K562 (cell line): ENCODE results near the gene BCR. TPM values are rescaled to one million over a fixed set of nuclear protein-coding genes. Genes with fewer than 3 reads are reported as not detected.

Source experiments
- ATAC-seq: fragments of 200-7000 bp; cut with Tn5 transposase; 3 replicates; pipeline ENCODE4 v1.9.1; 2020; ENCODE audit warnings: moderate library complexity
- BruUV-seq: library from RNA; stranded (reverse); fragments of 400-500 nt; replicated peaks from 2 replicates; lab custom pipeline; 2021; lab: Mats Ljungman, UMichigan
- CTCF ChIA-PET: fragments of 300-600 bp; formaldehyde crosslinking; extraction: SDS; loops from one replicate; lab custom pipeline; 2021; ENCODE audit warnings: low intra/inter-chr PET ratio; lab: Yijun Ruan, JAX
- POLR2A ChIA-PET: fragments of 300-600, 350-650 bp; sonication (Branson Sonifier 250); formaldehyde crosslinking; extraction: SDS; loops from one replicate; lab custom pipeline; 2021; ENCODE audit warnings: antibody characterized with exemption, inconsistent platforms; lab: Yijun Ruan, JAX
- DNase-seq, 4 experiments: peaks; one replicate each; pipeline versions ENCODE4 v3.0.0 to v3.0.0-alpha.2; 2011 to 2018; ENCODE audit warnings: low spot score in 3 of 4, mixed read lengths in 3 of 4; ENCODE audit errors: extremely low read depth in 1 of 4
- FAIRE-seq: peaks from 2 replicates; lab custom pipeline; 2011; peaks lifted over from hg19 to GRCh38; lab: Jason Lieb, UNC
- H2AFZ ChIP-seq: 2 replicates; pipeline ENCODE4 v1.6.0; 2011; ENCODE audit warnings: low read depth, low read length, control low read depth, inconsistent platforms
- H3K27ac ChIP-seq: fragments of 200-600 bp; 3 replicates; pipeline ENCODE4 v1.8.0; 2011; ENCODE audit warnings: low read depth, mild to moderate bottlenecking, control low read depth, inconsistent platforms, low read length, moderate library complexity, mixed read lengths; ENCODE audit errors: extremely low read depth
- H3K27me3 ChIP-seq, 2 experiments: fragments of 300-600 bp in 1 of 2; 2 replicates in 1 of 2; 3 replicates in 1 of 2; pipeline versions ENCODE4 v1.6.0 to v1.8.0; 2011; ENCODE audit warnings: inconsistent platforms in 2 of 2, low read length in 2 of 2, mild to moderate bottlenecking in 1 of 2, mixed read lengths in 1 of 2, moderate library complexity in 1 of 2; ENCODE audit not compliant: control insufficient read depth in 2 of 2, insufficient read depth in 2 of 2
- H3K36me3 ChIP-seq: fragments of 300-600 bp; 3 replicates; pipeline ENCODE4 v1.8.0; 2011; ENCODE audit warnings: mild to moderate bottlenecking, low read length, inconsistent platforms; ENCODE audit not compliant: control insufficient read depth, insufficient read depth
- H3K4me1 ChIP-seq, 2 experiments: fragments of 200-600 bp in 1 of 2; replicated peaks in 1 of 2; 2 replicates in 1 of 2; 3 replicates in 1 of 2; pipeline versions ENCODE4 v1.5.1 to v1.8.0; 2011; ENCODE audit warnings: inconsistent platforms in 2 of 2, low read length in 2 of 2, mild to moderate bottlenecking in 1 of 2, mixed read lengths in 1 of 2, moderate library complexity in 1 of 2; ENCODE audit not compliant: control insufficient read depth in 2 of 2, insufficient read depth in 2 of 2
- H3K4me2 ChIP-seq: 2 replicates; pipeline ENCODE4 v1.6.1; 2011; ENCODE audit warnings: low read length, control low read depth, inconsistent platforms, mixed read lengths; ENCODE audit not compliant: insufficient read depth
- H3K4me3 ChIP-seq: fragments of 200-600 bp; sonication (generic), shearing (Covaris generic); 2 replicates; pipeline ENCODE4 v1.5.1; 2016; ENCODE audit warnings: control low read depth, inconsistent platforms
- H3K79me2 ChIP-seq: fragments of 200-600 bp; 3 replicates; pipeline ENCODE4 v1.8.0; 2011; ENCODE audit warnings: low read length, inconsistent platforms; ENCODE audit not compliant: control insufficient read depth, insufficient read depth
- H3K9ac ChIP-seq, 2 experiments: 2 replicates each; pipeline versions ENCODE4 v1.6.0 to v1.6.1; 2011; ENCODE audit warnings: low read depth in 2 of 2, low read length in 2 of 2, control low read depth in 1 of 2, inconsistent platforms in 1 of 2, mild to moderate bottlenecking in 1 of 2, mixed read lengths in 1 of 2; ENCODE audit not compliant: insufficient read depth in 1 of 2
- H3K9me1 ChIP-seq: one replicate; pipeline ENCODE4 v1.6.0; 2011; ENCODE audit warnings: inconsistent platforms, mild to moderate bottlenecking, low read length, moderate library complexity; ENCODE audit not compliant: control insufficient read depth, insufficient read depth
- H3K9me3 ChIP-seq: replicated peaks from 2 replicates; pipeline ENCODE4 v1.5.1; 2011; ENCODE audit warnings: low read depth, low read length, inconsistent platforms; ENCODE audit not compliant: control insufficient read depth, insufficient read depth
- H4K20me1 ChIP-seq: replicated peaks from 2 replicates; pipeline ENCODE4 v1.6.1; 2011; ENCODE audit warnings: low read length, inconsistent platforms, mixed read lengths; ENCODE audit not compliant: control insufficient read depth, insufficient read depth
- CTCF ChIP-seq, 3 experiments: IDR thresholded peaks in 2 of 3; conservative IDR thresholded peaks in 1 of 3; 2 replicates each; pipeline ENCODE4 v1.5.1; 2011 to 2012; ENCODE audit warnings: low read length in 3 of 3, mild to moderate bottlenecking in 3 of 3, control low read depth in 2 of 3, improper control_type of control experiment in 1 of 3, inconsistent platforms in 1 of 3, low read depth in 1 of 3, mixed read lengths in 1 of 3, moderate library complexity in 1 of 3; ENCODE audit not compliant: insufficient read depth in 2 of 3
- GABPB2 ChIP-seq: fragments of 250-450 bp; sonication (Bioruptor Pico); conservative IDR thresholded peaks from 2 replicates; pipeline ENCODE4 v1.5.1; 2021; ENCODE audit warnings: mild to moderate bottlenecking
- NFE2L1 ChIP-seq: fragments of 450-650 bp; IDR thresholded peaks from 2 replicates; pipeline ENCODE4 v1.6.1; 2016; ENCODE audit warnings: missing genetic modification characterization, low read depth, mild to moderate bottlenecking, missing compliant biosample characterization, moderate library complexity, borderline replicate concordance
- RAD21 ChIP-seq, 2 experiments: fragments of 250-450 bp in 1 of 2; fragments of 450-650 bp in 1 of 2; sonication (Bioruptor Pico) in 1 of 2; formaldehyde crosslinking in 1 of 2; IDR thresholded peaks in 1 of 2; conservative IDR thresholded peaks in 1 of 2; 2 replicates each; pipeline versions ENCODE4 v1.4.0 to v1.8.0; 2020 to 2022; ENCODE audit warnings: mild to moderate bottlenecking in 2 of 2, moderate library complexity in 1 of 2
- SIN3A ChIP-seq, 2 experiments: fragments of 150-350 bp in 1 of 2; IDR thresholded peaks; 2 replicates each; pipeline ENCODE4 v1.6.1; 2011 to 2016; ENCODE audit warnings: borderline replicate concordance in 2 of 2, low read depth in 2 of 2, low read length in 2 of 2, mild to moderate bottlenecking in 2 of 2, moderate library complexity in 2 of 2; ENCODE audit not compliant: control insufficient read depth in 1 of 2
- SMC3 ChIP-seq: conservative IDR thresholded peaks from 2 replicates; pipeline ENCODE4 v1.6.1; 2011; ENCODE audit warnings: low read depth, low read length, improper control_type of control experiment; ENCODE audit not compliant: insufficient read depth
- THRB ChIP-seq: fragments of 450-650 bp; formaldehyde crosslinking; conservative IDR thresholded peaks from 2 replicates; pipeline ENCODE4 v1.4.0; 2022; ENCODE audit warnings: mild to moderate bottlenecking, missing genetic modification characterization
- U2AF1 ChIP-seq: fragments of 200-400 bp; formaldehyde crosslinking; optimal IDR thresholded peaks from 2 replicates; pipeline ENCODE3; 2017; ENCODE audit warnings: mild to moderate bottlenecking, low read depth, low read length, moderate library complexity
- ZFPM2 ChIP-seq: fragments of 250-450 bp; sonication (Bioruptor Pico); IDR thresholded peaks from 2 replicates; pipeline ENCODE4 v1.5.1; 2022; ENCODE audit warnings: mild to moderate bottlenecking
- ZKSCAN8 ChIP-seq: fragments of 200-800 bp; sonication (Bioruptor generic); IDR thresholded peaks from 2 replicates; pipeline ENCODE4 v1.6.1; 2016; ENCODE audit warnings: missing genetic modification characterization, missing compliant biosample characterization
- ZMIZ1 ChIP-seq, 2 experiments: fragments of 150-350 bp in 1 of 2; IDR thresholded peaks; 2 replicates each; pipeline ENCODE4 v1.6.1; 2012 to 2016; ENCODE audit warnings: low read depth in 2 of 2, low read length in 2 of 2, mild to moderate bottlenecking in 1 of 2, moderate library complexity in 1 of 2
- ZNF354B ChIP-seq: fragments of 250-450 bp; sonication (Bioruptor Pico); IDR thresholded peaks from 2 replicates; pipeline ENCODE4 v1.4.0; 2020
- WGBS: fragments of 100-300 bp; shearing (Covaris generic); methylation state at CpG from one replicate; pipeline ENCODE4 v1.1.6; 2016; ENCODE audit warnings: low coverage, mixed read lengths; ENCODE audit not compliant: insufficient coverage; ENCODE audit errors: missing lambda C conversion rate; 5-methylcytosine and 5-hydroxymethylcytosine counted together
- in situ Hi-C: fragments of 300-500 bp; cut with MboI; formaldehyde crosslinking; loops from 4 replicates; pipeline ENCODE4 v1.15.0; 2018; ENCODE audit warnings: inconsistent platforms, mixed read lengths
- intact Hi-C: fragments of 100-400 bp; cut with micrococcal nuclease; formaldehyde crosslinking; loops from 2 replicates; pipeline ENCODE4 v1.14.2; 2022
- polyA plus RNA-seq, 8 experiments: library from polyadenylated mRNA; depleted of rRNA in 4 of 8; stranded (reverse) in 5 of 8; unstranded in 3 of 8; fragments of >200 nt; fragmentation: Nextera tagmentation in 2 of 8; fragmentation: Illumina TruSeq in 1 of 8; extraction: Ambion mirVana in 2 of 8; extraction: Trizol in 1 of 8; gene quantifications; 2 replicates each; pipeline versions ENCODE4 v1.2.1 to v1.2.3, GENCODE V29; 2011 to 2014; ENCODE audit warnings: inconsistent platforms in 1 of 8, missing spikeins in 1 of 8
- total RNA-seq, 7 experiments: library from RNA; depleted of rRNA in 6 of 7; stranded (reverse); fragments of >200 nt in 6 of 7; fragmentation: Illumina TruSeq in 2 of 7; extraction: Trizol in 2 of 7; gene quantifications; 2 replicates each; pipeline versions ENCODE4 v1.2.1 to v1.2.3, GENCODE V29; 2011 to 2021; ENCODE audit warnings: low replicate concordance in 1 of 7

BCR gene
- total and polyA plus RNA-seq, 9 of the 15 experiments (the other 6 are each of a cell fraction or from before 2014, with no cell fraction given) = 0.41 to 150 (median 45.6) TPM

GRCh38 chr22:23259916-23260644 is 79.8 kb downstream of the BCR start:
- no peaks in the 10 kb centered on the region for H3K79me2 ChIP-seq
- peak; percentile 17 for ATAC-seq
- no peaks in the 10 kb centered on the region for H3K27me3 ChIP-seq
- ChIA-PET CTCF (interaction anchor here (0.8 to 2.4 kb wide), 3 partner anchors 10 to 87 kb away, joined by 3 to 16 read pairs (median 4); no protein-coding TSS in a partner anchor), POLR2A (interaction anchor here (0.6 to 3.9 kb wide), 14 partner anchors 9 to 510 kb away, joined by 3 to 56 read pairs (median 4); partner anchors contain the start of gene BCR)
- intact Hi-C loops = no loop called here
- no peak overlapping the region for H3K4me2 ChIP-seq
- H4K20me1 ChIP-seq = peaks cover 54% of the 10 kb centered on the region
- WGBS = 79% methylated on average over 13 of the region's 13 CpGs
- peak in 3 of 4 experiments; percentile 64 to 71 (median 69) for DNase-seq
- BruUV-seq = no TSS peak
- no peak overlapping the region for H3K4me3 ChIP-seq
- in situ Hi-C loops = no loop called here
- no peaks in the 10 kb centered on the region for H3K9me3 ChIP-seq
- peak overlapping the region in 1 of 2 experiments; percentile 29; a peak in 2 of 4 replicates for H3K9ac ChIP-seq
- no peak for FAIRE-seq
- H3K36me3 ChIP-seq = peaks cover 93% of the 10 kb centered on the region
- H3K27ac ChIP-seq = no peak overlapping the region
- H3K9me1 ChIP-seq = peaks cover 26% of the 10 kb centered on the region
- H3K4me1 ChIP-seq = peaks cover 0 to 39% of the 10 kb centered on the region in 2 experiments; a peak in 2 of 5 replicates
- H2AFZ ChIP-seq = no peak overlapping the region
- TF ChIP-seq RAD21 (CRISPR knock-in tag; conservative IDR thresholded peaks at IDR 0.05 in 1 of 2, IDR thresholded peaks at IDR 0.05 in 1 of 2) (peak in 1 of 2 experiments; percentile 70; a peak in 2 of 4 replicates), GABPB2 (CRISPR knock-in tag) (no peak), SMC3 (0 out of 2 replicates have a peak, but pooled peaks have one; percentile 17), ZKSCAN8 (no peak), SIN3A (IDR thresholded peaks at IDR 0.05; ENCODE audit: borderline replicate concordance in 2 of 2, control insufficient read depth in 1 of 2, low read depth in 2 of 2, low read length in 2 of 2) (no peak), U2AF1 (no peak), ZMIZ1 (IDR thresholded peaks at IDR 0.05; ENCODE audit: low read depth in 2 of 2, low read length in 2 of 2) (peak in 1 of 2 experiments; percentile 42; a peak in 1 of 4 replicates), ZFPM2 (CRISPR knock-in tag) (no peak), ZNF354B (CRISPR knock-in tag) (no peak), THRB (CRISPR knock-in tag) (no peak), NFE2L1 (tag) (no peak), CTCF (IDR thresholded peaks at IDR 0.05 in 2 of 3, conservative IDR thresholded peaks at IDR 0.05 in 1 of 3; ENCODE audit: insufficient read depth in 2 of 3, low read depth in 1 of 3, low read length in 3 of 3) (peak in 1 of 3 experiments; percentile 57; a peak in 2 of 6 replicates)
